Fibroblast of upper back skin (primary cell): ENCODE results near the gene ST6GALNAC3.
"Not testable (repeated sequence)": the region's sequence is repeated elsewhere in the genome, so short reads cannot be mapped to it uniquely, and the experiment has no call there.

Experiments used
- DNase-seq: peaks from one replicate; pipeline ENCODE4 v3.0.0-alpha.2; 2013

ST6GALNAC3 gene

DNA sequence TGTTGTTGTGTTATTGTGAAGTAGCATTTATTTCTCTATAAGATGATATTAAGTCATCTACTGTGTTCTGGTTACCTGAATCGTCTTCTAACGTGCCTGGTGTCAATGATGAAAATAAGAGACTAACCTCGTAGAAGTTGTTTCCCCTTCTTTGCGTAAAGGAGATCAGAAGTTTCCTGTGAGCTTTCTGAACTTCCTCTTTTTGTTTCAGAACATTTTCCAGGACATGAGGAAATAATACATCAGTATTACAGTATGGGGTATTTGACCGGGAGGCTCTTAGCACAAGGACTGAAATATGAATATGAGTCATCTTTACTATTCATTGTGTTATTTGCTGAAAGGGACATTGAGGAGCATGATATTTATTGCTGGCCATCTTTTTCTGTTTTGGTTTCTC, 1.3 kb downstream of the ST6GALNAC3 start:
- peak; percentile 69 for DNase-seq

GRCh38 chr1:76079475-76080227, 5.1 kb downstream of the ST6GALNAC3 start:
- DNase-seq, result no peak

DNA sequence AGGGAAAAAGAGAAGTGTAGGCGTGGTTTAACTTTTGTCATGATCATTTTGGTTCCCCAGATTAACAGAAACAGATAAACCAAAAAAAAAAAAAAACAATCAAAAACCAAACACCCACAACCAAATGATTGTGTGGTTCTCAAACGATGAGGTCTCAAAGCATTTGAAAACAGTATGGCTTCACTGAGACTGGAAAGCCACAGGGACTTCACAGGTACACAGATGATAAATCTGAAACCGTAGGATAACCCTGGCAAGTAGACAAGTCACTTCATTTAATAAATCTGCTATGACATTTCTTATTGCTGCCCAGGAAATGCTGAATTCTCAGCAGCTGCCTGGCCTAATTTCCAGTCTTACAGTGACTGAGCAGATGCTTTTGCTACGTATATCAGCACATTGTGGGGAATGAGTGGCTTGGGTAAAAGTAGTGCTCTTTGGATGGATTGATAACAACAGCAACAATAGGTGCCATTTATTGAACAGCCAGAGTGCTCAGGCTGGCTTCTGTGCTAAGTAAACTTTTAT, 6.1 kb downstream of the ST6GALNAC3 start:
- peak; percentile 18 for DNase-seq

DNA sequence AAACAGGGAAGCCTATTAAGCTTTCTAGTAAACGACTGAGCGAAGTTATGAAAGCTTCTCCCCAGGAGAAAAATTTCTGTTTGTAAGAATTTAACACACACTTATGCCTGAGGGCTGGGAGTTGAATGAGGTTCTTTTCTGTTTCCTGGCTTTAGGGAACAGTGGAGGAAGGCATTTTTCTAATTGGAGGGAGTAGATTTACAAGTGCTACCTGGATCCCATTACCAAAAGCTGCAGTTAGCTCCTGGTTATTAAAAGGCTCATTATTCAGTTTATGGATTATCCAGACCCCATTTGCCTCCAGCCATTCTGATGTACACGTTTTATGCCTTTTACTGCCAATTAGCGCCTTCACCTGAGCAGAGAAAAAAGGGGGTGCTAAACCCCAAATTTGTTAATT, 7.5 kb downstream of the ST6GALNAC3 start:
- no peak for DNase-seq

DNA sequence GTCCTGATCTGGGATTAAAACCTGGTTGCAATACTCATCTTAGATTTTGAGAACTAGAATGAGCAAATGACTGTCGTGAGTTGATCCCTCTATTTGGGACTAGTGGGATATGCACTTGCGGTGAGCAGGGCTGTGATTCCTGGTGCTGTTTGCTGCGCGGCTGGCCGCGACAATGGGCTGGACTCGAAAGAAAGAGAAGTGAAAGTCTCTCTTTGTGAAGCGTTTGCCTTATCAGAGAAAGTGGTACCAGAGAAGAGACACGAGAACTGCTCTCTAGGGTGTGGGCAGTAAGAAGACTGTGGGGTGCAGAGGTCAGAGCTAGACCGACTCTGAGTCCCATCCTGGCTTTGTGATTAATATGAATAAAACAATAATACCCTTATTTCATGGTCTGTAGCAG, 8.6 kb downstream of the ST6GALNAC3 start:
- no peak for DNase-seq

DNA sequence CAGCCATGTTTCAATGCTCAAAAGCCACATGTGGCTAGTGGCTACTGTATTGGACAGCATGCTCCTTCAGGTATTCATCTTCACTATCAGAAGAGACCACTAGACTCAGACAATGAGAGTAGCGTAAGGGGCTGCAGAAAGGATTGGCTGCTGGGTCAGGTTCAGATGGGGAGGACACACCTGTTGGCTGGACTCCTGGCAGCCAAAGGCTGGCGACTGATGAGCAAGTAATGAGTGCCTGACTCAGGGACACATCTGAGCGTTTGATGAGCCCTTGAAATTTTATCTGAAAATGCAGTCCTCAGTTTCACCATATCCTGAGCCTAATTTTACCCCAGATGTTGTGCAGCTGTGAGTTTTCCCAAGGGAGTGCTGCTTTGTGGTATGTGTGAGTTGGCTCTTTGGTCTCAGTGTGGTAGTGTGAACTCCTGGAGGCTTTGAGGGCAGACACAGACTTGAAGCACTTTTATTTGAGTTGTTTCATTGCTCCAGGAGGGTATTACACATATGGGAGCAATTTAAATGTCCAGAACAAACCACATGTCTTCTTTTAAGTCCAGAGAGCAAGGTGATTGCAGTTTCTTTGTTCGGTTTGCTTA, 9.6 kb downstream of the ST6GALNAC3 start:
- DNase-seq, result peak; percentile 86

DNA sequence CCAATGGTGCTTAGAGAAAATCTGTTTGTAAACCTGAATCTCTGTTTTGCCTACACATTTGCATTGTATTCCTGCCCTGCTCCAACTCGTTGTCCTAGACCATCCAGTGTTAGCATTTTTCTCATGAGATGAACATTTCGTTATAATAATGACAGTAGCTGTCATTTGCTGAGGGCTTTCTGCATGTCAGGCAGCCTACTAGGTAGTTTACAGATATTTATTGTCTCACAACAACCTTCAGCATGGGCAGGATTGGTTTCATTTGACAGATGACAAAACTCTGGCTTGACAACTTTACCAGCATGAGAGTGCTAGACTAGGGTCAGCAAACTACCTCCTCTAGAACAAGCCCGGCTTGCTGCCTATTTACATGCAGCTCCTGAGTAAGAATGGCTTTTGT, 10.1 kb downstream of the ST6GALNAC3 start:
- no peak for DNase-seq

GRCh38 chr1:76086109-76086508, 11.6 kb downstream of the ST6GALNAC3 start:
- DNase-seq, result no peak

DNA sequence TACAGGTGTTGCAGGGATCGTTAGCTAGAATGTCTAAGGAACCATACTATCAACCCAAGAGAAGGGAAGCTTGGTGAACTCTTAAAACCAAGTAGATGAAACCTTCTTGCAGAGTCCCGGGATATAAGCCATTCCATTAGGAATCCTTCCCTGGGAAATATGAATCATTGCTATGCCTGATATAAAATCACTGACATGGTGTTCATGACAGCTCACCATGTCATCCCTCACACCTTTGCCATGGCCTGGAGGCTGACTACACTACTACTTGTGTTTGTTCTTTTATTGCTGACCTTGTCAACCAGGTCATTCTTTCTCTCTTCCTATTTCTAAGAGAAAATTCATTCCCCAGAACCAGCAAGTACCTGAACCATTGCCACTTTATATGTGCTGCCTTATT, 12.1 kb downstream of the ST6GALNAC3 start:
- DNase-seq, result peak; percentile 12

DNA sequence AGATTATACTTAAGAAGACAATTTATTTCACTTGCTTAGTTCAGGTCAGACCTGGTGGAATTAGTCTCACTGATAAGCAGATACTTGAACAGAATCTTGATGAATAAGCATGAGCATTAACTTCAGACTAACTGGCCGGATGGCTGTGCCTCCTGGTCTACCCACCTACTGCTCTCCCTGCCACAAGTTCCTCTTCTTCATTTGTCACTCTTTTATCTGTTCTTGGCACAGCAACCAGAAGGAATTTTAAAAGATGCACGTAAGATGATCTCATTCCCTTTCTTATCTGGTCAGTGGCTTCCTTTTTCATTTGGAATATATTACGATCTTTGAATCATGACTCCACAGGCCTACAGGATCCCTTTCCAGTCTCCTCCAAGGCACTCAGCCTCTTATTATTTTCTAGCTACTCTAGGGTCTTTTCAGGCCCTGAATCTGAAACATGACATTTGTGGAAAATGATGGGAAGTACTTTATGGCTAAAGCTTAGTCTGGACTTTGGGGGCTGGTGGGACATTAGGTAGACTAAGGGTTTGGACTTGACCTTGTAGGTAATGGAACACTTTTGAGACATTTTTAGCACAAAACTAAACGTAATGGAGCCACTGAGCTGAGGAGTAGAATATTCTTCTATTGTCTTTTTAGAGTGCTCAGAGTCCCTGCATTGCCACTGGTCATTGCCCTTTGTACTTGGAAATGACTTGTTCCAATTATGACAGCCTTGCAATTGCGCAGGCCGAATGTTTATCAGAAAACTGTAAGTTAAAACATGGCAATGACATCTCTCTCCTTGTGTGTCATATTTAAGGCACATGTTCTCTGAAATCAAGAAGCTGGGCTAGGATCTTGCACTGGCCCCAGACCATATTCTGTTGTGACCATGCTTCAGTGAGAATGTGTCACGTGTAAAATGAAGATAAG, 16.0 kb downstream of the ST6GALNAC3 start:
- no peak for DNase-seq

- DNase-seq, result no peak
Measured at GRCh38 chr1:76092812-76093211, 18.3 kb downstream of the ST6GALNAC3 start.

GRCh38 chr1:76093522-76094312, 19.2 kb downstream of the ST6GALNAC3 start:
- no peak for DNase-seq

- DNase-seq, result no peak
Measured at GRCh38 chr1:76095802-76096201, 21.3 kb downstream of the ST6GALNAC3 start.

GRCh38 chr1:76097064-76097463, 22.5 kb downstream of the ST6GALNAC3 start:
- not testable (repeated sequence) for DNase-seq

DNA sequence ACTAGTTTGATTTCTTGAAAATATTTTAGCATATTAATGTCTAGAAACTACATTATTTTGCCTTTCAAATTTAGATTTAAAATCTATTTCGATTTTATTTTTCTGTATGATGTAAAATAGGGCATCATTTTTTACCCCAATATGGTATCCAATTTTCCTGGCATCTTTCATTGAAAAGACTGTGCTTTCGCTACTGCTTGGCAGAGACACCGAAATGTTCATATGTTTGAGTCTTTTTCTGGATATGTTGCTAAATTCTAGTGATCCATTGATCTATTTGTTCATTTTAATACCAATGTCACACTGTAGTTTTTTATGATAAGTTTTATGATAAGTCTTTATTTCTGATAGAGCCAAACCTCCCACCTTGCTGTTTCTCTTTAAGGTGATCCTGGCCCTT, 24.3 kb downstream of the ST6GALNAC3 start:
- DNase-seq, result no peak

GRCh38 chr1:76101548-76101947, 27.0 kb downstream of the ST6GALNAC3 start:
- no peak for DNase-seq

DNA sequence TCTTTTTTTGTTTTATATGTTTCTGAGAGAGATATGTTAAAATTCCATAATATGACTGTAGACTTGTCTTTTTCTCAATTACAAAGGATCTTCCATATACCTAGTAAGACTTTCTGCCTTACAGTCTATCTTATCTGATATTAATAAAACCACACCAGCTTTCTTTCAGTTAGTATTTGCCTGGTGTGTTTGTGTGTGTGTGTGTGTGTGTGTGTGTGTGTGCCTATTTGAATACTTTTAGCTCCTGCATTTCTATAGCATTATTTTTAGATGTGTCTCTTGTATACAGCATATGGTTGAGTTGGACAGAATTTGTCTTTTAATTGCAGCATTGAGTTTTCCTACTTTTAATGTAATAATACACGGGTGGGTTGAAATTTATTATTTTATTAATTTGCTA, 27.5 kb downstream of the ST6GALNAC3 start:
- no peak for DNase-seq

DNA sequence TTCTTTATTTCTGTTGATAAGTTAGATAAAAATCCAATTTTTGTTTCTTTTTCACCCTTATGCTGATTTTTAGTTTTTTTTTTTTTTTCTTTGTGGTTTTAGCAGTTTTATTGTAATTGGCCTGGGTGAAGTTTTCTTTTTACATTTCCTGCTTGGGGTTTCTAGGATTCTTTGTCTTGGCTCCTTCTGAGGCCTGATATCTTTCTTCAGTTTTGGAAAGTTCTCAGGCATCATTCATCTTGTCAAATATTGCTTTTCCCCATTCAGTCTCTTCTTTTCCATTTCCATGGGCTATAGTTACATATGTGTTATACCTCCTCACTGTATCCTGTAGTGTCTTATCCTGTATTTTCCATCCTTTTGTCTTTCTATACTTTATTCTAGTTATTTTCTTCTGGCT, 28.5 kb downstream of the ST6GALNAC3 start:
- DNase-seq, result peak; percentile 18

DNA sequence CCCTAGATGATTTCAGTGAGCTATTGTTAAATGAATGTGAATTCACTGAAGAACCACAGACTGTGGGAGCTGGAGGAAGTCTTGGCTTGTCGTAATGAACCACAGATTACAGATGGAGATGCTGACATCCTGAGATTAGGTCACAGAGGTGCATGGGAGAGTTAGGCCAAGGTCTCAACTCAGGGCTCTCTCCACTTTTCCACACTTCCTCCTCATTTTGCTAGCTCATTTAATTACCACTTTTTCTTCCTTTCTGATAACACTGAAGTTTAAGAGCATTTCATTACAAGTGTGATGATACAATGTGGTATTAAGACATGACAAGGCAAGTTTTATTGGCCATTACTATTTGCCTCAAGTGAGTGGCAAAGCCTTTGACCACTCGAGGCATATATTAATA, 30.8 kb downstream of the ST6GALNAC3 start:
- no peak for DNase-seq

DNA sequence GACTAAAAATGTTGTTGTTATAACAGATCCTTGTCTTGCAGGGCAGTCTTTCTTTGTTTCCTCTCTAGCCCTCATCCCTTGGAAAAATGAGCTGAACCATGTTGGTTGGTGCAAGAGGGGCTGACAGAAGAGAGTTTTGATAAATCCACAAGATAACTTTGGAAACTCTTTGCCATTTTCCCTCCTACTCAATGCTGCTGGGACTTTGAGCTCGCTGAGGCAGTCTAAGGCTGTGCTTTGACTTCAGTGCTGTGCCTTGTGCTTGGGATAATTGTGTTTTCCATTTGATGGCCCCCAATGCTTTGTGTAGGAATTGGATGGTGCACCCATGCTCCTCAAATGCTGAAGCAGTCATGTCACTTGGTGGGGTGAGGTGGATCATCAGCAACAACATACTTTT, 31.7 kb downstream of the ST6GALNAC3 start:
- DNase-seq, result no peak

- DNase-seq, result no peak
Measured at GRCh38 chr1:76106719-76107235, 32.2 kb downstream of the ST6GALNAC3 start.

DNA sequence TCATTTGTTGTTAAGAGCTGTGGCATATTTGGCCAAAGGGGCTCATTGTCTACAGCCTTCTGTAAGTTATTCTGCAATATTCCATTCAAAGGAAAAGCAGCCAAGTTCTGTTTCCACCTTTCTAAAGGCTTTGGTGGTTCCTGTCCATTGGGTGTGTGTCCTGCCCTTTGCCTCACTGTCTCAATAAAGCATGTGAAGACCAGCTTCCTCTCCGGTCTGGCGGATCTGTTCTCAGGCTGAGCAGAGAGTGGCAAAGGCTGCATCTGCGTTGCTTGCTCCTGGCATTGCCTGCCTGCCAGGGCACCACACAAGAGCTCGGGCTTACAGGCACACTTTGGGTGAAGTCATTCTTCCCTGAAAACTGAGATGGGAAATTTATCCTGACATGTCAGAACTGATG, 34.9 kb downstream of the ST6GALNAC3 start:
- DNase-seq, result no peak
